Suprapubic skin (tissue), 3 donors: ENCODE measurements around the gene GFY.

Experiments
- CTCF ChIP-seq, 2 donors: fragments of 200-600 bp in 1 of 2; fragments of 450-650 bp in 1 of 2; sonication (generic) in 1 of 2; IDR thresholded peaks; one replicate each; pipeline ENCODE4 v1.5.1; 2016 to 2019; ENCODE audit warnings: antibody characterized with exemption in 2 of 2, mild to moderate bottlenecking in 1 of 2, moderate library complexity in 1 of 2
- EP300 ChIP-seq: sonication (generic); formaldehyde crosslinking; IDR thresholded peaks from one replicate; pipeline ENCODE4 v1.6.1; 2017; ENCODE audit warnings: antibody characterized with exemption

GRCh38 chr19:49458567-49458903 is 33.3 kb downstream of the GFY start:
- TF ChIP-seq EP300 = no peak
- no peak for TF ChIP-seq CTCF (IDR thresholded peaks at IDR 0.05)
